OCI-LY1 (cell line): Measurements from ENCODE around the gene XCL1.

Source experiments
- EZH2 ChIP-seq: fragments of 200-600 bp; sonication (generic), shearing (Covaris generic); IDR thresholded peaks from 2 replicates; pipeline ENCODE4 v1.8.0; 2017; ENCODE audit warnings: borderline replicate concordance, mixed run types, mild to moderate bottlenecking, antibody characterized with exemption, low read length, moderate library complexity, mixed read lengths
- TF ChIP-seq, protein P1 (sequence below): fragments of 200-600 bp; sonication (generic), shearing (Covaris generic); IDR thresholded peaks from 2 replicates; pipeline ENCODE4 v1.5.1; 2017; ENCODE audit warnings: mild to moderate bottlenecking, antibody characterized with exemption, low read length, moderate library complexity, mixed read lengths

DNA sequence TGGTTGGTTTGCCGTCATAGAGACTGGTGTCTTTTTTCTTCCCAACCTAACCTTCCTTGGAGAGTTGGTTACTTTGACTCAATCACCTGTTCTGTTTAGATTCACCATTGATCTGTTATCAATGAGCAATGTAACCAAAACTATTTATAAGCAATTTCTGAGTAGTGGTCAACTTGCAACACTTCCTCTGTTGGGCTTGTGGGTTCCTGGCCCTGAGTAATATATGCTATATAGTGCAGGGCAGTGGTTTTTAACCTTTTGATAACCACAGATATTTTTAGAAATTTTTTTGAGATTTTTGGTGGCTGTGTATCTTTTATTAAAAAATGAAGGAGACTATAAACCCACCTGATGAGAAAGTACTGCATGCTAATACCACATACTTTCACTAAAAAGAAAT, 9.4 kb upstream of the XCL1 start:
- TF ChIP-seq, protein P1, sequence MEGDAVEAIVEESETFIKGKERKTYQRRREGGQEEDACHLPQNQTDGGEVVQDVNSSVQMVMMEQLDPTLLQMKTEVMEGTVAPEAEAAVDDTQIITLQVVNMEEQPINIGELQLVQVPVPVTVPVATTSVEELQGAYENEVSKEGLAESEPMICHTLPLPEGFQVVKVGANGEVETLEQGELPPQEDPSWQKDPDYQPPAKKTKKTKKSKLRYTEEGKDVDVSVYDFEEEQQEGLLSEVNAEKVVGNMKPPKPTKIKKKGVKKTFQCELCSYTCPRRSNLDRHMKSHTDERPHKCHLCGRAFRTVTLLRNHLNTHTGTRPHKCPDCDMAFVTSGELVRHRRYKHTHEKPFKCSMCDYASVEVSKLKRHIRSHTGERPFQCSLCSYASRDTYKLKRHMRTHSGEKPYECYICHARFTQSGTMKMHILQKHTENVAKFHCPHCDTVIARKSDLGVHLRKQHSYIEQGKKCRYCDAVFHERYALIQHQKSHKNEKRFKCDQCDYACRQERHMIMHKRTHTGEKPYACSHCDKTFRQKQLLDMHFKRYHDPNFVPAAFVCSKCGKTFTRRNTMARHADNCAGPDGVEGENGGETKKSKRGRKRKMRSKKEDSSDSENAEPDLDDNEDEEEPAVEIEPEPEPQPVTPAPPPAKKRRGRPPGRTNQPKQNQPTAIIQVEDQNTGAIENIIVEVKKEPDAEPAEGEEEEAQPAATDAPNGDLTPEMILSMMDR, result no peak
- no peak for TF ChIP-seq EZH2
